Omental fat pad (tissue), 4 donors: Measurements from ENCODE around the gene CERK. TPM values are rescaled to one million over a fixed set of nuclear protein-coding genes. Genes with fewer than 3 reads are reported as not detected.

Experiments
- ATAC-seq: fragments of 150-250 bp; one replicate; pipeline ENCODE4 v1.9.1; 2016; ENCODE audit warnings: mild to moderate bottlenecking, moderate library complexity; ENCODE audit not compliant: low FRiP score
- DNase-seq: peaks from one replicate; pipeline ENCODE4 v3.0.0-alpha.2; 2019; ENCODE audit warnings: low spot score
- total RNA-seq, 4 donors: library from RNA; depleted of rRNA; stranded (reverse); fragments of >200 nt; gene quantifications; one replicate each; pipeline ENCODE4 v1.1.0, GENCODE V29; 2016
- TF ChIP-seq, protein P1 (sequence below), 3 donors: fragments of 450-650 bp; IDR thresholded peaks; one replicate each; pipeline ENCODE4 v1.5.1; 2016 to 2017; ENCODE audit warnings: antibody characterized with exemption in 3 of 3, mild to moderate bottlenecking in 3 of 3, moderate library complexity in 2 of 3

Gene CERK
- total RNA-seq, 4 donors from 2014 or later = 32.7 to 47.8 (median 39.7) TPM

DNA sequence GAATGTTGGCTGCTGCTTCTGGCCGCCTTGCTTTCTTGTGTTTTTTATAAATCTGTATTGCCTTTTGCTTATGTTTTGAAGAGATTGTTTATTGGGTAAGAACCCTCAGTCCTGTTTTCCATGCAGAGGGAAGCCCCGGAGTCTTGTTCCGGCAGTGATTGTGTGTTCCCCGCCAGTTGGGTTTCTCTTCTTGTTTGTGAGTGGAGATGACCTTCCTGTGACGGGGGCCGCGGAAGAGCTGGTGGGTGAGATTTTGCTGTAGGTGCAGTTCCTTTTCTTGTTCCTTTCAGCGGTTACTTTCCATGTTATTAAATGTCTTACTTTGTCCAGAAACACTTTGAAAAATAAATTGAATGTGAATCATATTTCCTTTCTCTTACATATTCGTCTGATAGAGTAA lies 32.7 kb upstream of the CERK start:
- ATAC-seq (no peak), DNase-seq (no peak)
- TF ChIP-seq, protein P1, sequence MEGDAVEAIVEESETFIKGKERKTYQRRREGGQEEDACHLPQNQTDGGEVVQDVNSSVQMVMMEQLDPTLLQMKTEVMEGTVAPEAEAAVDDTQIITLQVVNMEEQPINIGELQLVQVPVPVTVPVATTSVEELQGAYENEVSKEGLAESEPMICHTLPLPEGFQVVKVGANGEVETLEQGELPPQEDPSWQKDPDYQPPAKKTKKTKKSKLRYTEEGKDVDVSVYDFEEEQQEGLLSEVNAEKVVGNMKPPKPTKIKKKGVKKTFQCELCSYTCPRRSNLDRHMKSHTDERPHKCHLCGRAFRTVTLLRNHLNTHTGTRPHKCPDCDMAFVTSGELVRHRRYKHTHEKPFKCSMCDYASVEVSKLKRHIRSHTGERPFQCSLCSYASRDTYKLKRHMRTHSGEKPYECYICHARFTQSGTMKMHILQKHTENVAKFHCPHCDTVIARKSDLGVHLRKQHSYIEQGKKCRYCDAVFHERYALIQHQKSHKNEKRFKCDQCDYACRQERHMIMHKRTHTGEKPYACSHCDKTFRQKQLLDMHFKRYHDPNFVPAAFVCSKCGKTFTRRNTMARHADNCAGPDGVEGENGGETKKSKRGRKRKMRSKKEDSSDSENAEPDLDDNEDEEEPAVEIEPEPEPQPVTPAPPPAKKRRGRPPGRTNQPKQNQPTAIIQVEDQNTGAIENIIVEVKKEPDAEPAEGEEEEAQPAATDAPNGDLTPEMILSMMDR (IDR thresholded peaks at IDR 0.05) = no peak

DNA sequence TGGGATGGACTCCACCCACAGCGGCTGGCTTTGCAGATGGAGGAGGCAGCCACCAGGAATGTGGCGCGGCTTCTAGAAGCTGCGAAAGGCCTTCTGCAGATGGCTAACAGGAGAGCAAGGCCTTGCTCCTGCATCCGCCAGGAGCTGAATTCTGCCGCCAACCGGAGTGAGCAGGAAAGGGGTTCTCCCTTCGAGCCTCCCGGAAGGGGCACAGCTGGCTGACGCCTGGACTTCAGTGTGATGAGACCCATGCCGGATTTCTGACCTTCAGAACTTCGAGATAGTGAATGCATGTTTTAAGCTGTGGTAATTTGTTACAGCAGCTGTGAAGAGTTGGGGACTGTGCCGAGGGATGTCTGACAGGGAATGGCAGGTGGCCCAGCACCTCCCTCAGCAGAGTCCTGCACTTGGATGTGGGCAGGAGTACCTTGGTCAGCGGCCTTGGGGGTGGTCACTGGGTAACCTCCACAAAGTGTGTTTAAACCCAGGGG lies 32.1 kb upstream of the CERK start:
- TF ChIP-seq, protein P1 (IDR thresholded peaks at IDR 0.05) = no peak
- no peak for ATAC-seq
- DNase-seq = no peak

DNA sequence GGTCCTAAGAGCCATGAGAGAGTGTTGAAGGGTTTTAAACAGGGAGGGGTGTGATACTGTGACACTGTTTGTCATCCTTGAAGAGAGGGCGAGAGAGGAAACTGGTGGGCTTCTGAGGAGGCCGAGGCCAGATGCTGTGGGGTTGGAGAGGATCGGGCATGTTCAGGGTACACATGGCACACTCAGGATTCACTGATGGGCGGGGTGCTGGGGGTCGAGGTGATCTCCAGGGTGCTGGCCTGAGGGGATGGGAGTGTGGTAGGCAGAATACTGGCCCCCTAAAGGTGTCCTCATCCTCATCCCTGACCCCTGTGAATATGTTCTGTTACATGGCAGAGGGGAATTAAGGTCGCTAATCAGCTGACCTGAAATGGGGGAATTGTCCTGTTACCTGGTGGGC lies 31.7 kb upstream of the CERK start:
- TF ChIP-seq, protein P1 (IDR thresholded peaks at IDR 0.05) = no peak
- ATAC-seq = no peak
- no peak for DNase-seq

DNA sequence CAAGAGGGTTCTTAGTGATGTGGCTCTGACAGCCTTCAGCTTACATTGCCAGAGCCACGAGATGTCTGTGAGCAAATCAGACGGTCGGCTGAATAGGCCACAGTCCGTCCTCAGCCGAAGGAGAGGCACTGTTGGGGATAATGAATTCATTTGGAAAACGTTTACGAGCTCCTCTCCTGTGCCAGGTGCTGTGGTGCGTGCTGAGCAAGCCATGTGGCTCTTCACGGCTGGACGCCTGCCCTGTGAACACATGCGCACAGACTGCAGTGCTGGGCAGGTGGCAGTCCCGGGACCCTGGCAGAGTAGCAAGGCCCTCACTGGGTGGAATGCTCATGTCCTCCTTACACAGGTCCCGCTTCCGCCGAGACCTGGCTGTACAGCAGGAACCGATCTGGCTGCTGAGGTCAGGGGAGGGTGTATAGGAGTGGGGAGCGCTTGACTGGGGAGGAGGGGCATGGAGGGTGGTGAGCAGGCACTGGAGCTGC lies 31.2 kb upstream of the CERK start:
- no peak for ATAC-seq

DNA sequence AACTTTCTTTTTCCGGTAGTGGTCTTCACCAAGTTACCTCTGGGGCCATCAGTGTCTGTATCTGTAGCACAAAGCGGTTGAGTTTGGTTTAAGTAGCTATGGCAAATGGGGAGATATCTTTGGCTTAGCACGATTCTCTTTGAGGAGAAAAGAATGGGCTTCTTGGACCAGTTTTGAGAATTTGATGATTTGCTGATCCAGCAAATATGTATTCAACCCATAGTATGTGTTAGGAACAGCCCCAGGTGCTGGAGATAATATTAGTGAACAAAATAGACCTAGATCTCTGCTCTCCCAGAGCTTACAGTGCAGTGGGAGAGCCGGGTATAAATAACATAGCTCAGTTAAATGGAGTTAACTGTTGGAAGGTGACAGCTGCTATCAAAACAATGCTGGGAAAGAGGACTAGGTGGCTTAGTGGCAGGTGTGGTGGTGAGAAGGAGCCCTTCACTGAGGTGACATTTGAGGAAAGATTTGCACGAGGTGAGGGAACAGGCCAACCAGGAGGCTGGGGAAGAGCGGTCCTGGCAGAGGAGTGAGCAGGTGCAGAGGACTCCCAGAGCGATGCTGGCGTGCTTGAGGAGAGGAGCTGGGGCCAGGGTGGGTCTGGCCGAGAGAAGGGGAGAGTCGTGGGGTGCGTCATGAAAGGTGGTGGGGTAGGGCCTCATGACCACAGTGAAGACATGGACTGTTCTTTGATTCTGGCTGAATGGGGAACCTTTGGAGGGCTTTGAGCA lies 29.4 kb upstream of the CERK start:
- ATAC-seq = no peak
- no peak for DNase-seq
- TF ChIP-seq, protein P1 (IDR thresholded peaks at IDR 0.05) = no peak

More for the DNA sequence above, 31.2 kb upstream of the CERK start:
- TF ChIP-seq, protein P1 (IDR thresholded peaks at IDR 0.05) = no peak
- DNase-seq = no peak

DNA sequence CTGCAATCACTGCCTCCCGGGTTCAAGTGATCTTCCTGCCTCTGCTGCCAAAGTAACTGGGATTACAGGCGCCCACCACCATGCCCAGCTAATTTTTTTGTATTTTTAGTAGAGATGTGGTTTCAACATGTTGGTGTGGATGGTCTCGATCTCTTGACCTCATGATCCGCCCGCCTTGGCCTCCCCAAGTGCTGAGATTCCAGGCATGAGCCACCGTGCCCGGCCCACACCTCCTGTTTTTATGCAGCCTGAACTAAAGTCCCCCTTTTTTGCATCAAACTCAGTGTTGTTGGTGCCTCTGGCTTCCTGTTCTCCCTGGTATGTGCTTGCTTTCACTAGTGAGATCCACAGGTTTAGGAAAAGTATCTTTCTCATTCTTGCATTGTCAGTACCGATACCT lies 28.6 kb upstream of the CERK start:
- DNase-seq = no peak
- TF ChIP-seq, protein P1 (IDR thresholded peaks at IDR 0.05) = no peak

More for the DNA sequence above, 28.6 kb upstream of the CERK start:
- no peak for ATAC-seq
